ENCODE data around the gene PHTF2.
"Not testable (repeated sequence)": the region's sequence is repeated elsewhere in the genome, so short reads cannot be mapped to it uniquely, and the experiment has no call there.

The PHTF2 gene

DNA sequence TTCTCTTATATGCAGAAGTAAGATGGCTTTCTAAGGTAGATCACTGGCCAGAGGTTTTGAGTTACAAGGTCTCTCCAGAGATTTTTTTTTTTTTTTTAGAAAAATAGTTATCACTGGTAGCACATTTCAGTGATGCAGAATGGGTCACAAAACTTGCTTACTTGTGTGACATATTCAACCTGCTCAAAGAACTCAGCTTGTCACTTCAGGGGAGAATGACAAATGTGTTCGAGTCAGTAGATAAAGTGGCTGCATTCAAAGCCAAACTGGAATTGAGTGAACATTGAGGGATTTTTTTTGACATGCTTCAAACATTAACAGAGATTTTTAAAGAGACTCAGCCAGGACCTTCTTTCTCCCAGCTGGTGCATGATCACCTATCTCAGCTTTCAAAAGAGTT lies 33.4 kb downstream of the PHTF2 start:
- DNase-seq = no peak

GRCh38 chr7:77833136-77833535 lies 34.6 kb downstream of the PHTF2 start:
- no peak for DNase-seq

DNA sequence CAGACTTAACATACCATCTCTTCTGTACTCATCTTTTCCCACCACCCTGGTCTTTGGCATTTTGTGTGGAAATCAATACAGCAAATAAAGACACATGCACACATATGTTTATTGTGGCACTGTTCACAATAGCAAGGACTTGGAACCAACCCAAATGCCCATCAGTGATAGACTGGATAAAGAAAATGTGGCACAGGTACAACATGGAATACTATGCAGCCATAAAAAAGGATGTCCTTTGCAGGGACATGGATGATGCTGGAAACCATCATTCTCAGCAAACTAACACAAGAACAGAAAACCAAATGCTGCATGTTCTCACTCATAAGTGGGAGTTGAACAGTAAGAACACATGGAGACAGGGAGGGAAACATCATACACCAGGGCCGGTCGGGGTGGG lies 37.9 kb downstream of the PHTF2 start:
- DNase-seq = not testable (repeated sequence)

DNA sequence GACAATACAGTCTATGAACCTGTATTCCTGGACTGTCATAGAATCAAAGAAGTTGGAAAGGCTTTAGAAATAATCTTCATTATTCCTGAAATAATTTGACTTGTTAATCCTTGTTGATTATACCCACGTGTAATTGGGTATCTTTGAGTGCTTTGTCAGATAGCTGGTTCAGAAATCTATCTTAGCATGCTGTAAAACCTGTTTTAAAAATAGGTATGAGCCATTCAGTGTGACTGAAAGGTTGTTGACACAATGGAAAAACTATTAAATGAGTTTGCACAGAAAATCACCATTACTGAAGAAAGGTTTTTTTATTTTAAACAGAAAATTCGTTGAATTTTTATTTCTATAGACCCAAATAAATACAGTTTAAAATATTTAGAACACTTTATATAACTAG lies 38.7 kb downstream of the PHTF2 start:
- DNase-seq = no peak

DNA sequence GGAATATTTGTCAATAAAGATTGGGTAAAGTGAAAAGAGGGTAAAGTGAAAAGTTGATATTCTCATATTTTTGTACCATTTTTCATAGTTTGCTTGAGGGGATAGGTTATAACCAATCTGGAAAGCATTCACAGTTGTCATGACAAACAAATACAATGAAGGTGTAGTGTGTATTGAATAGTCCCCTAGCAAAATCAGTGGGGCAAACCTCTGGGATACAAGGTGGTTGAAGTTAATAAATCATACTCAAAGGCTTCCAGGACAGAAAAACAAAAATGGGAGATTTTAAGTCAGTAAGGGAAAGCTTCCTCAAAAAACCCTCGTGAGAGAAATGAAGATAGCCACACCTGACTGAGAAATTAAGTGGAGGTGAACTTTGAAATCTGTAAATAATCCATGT lies 39.4 kb downstream of the PHTF2 start:
- DNase-seq = no peak

DNA sequence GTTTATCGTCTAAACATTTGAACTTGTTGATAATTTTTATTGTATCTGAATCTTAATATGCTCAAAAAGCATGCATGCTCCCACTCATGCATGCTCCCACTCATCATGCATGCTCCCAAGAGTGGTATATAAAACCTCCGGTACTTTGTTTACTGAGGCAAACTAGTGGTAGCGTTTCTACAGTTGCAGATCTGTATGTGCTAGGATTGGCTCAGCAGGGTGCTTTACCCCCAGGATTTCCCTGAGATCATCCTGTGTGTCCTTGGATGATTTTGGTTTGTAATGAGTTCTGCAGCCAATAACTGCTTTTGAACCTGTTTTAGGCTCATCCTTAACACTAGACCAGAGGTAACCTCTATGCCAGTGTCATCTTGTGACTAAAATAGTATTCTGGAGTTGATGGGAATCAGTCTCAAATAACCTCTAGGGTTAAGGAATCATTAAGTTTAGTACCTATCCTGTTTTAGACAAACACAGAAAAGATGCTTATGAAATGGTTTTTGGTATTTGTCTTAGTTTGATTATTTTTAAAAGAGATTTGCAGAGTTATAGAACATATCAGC lies 40.4 kb downstream of the PHTF2 start:
- DNase-seq = no peak

DNA sequence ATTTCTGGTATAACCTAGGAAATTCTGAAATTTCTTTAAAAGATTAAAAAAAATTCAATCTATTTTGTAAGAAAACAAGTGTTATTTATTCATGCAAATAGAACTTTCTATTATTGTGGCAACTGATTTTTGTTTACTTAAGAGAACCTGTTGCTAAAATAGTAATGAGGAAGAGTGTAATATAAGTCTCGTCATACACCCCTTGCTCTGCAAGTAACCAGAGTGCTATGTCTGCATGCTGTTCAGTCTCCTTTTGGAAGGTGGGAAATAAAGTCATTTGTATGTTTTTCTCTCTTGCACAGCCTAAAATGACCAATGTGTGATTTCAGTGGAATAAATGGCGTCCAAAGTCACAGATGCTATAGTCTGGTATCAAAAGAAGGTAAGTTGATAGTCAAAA lies 41.3 kb downstream of the PHTF2 start:
- DNase-seq = no peak

DNA sequence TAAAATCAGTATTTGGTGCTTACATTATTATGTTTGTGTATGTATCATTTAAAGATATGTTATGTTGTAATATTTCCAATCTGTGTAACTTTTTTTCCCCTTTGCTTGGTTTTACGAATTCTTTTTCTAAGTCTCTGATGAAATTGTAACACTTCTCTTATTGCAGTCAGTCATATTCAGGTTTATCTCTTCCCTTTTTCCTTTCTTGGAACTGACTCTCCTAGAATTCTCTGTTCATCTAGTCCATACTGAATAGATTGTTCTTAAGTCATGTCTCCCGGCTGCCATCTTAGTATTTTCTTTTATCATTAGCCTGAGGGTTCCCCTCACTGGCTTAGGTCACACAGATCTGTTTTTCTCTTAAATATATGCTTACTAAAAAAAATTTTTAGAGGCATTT lies 44.6 kb downstream of the PHTF2 start:
- DNase-seq = no peak

GRCh38 chr7:77846317-77847092 lies 47.9 kb downstream of the PHTF2 start:
- no peak for DNase-seq

GRCh38 chr7:77855371-77856083 lies 57.0 kb downstream of the PHTF2 start:
- no peak for DNase-seq

DNA sequence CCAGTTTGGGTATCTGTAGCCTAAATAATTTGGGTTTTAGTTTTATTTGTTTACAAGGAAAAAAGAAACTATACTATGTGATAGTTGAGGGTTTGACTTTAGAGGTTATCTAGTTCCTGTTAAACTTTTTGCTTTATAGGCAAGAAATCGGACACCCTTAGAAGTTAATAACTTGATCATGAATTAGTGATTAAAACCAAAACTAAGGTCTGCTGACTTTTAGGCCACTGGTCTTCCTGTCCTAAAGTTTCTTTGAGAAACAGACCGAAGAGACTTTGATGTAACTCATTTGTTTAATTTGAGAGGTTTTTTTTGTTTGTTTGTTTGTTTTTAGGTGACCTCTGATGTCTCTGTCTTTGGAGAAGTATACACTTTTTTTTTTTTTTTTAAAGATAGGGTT lies 59.7 kb downstream of the PHTF2 start:
- no peak for DNase-seq

DNA sequence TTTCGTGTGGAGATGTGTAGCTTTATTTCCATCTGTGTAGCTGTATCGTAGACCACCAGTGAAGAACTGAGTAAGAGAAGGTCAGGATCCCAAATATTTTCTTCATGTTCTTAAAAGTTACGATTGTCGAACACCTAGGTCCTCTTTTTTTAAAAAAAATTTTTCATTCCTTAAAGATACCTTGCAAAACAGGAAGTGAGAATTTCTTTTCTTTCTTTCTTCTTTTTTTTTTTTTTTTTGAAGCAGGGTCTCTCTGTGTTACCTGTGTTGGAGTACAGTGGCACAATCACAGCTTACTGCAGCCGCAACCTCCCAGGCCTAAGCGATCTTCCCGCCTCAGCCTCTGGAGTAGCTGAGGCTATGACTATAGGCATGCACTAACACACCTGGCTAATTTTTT lies 60.8 kb downstream of the PHTF2 start:
- no peak for DNase-seq

- peak; percentile 15 for DNase-seq
Measured at GRCh38 chr7:77862691-77863090, 64.1 kb downstream of the PHTF2 start.

DNA sequence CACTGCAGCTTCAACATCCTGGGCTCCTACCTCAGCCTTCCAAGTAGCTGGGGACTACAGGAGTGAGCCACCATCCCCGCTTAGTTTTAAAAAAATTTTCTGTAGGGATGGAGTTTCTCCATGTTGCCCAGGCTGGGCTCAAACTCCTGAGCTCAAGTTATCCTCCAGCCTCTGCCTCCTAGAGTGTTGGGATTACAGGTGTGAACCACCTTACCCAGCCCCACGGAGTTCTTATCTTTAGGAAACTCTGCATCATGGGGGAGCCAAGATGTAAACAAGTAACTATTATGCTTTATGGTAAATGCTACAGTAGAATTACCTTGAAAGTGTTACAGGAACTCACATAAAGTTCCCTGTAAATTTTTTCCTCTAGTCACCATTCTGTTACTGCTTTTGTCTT lies 65.3 kb downstream of the PHTF2 start:
- no peak for DNase-seq

DNA sequence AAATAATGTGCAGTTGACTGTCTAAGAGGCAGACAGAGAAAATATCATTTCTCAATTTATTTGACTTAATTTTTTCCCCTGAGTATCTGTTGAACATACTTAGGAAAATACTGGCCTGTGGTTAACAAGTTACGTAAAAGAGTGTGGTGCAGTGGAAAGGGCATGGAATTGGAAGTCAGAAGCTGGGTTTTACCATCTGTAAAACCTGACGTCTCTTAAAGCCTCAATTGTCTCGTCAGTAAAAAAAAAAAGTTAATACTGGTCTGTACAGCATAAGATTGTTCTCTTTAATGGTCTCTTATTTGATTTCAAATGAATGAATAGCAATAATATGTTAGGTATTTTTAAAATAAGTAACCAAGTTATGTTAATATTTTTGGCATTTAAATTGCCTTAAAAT lies 67.8 kb downstream of the PHTF2 start:
- DNase-seq = no peak

DNA sequence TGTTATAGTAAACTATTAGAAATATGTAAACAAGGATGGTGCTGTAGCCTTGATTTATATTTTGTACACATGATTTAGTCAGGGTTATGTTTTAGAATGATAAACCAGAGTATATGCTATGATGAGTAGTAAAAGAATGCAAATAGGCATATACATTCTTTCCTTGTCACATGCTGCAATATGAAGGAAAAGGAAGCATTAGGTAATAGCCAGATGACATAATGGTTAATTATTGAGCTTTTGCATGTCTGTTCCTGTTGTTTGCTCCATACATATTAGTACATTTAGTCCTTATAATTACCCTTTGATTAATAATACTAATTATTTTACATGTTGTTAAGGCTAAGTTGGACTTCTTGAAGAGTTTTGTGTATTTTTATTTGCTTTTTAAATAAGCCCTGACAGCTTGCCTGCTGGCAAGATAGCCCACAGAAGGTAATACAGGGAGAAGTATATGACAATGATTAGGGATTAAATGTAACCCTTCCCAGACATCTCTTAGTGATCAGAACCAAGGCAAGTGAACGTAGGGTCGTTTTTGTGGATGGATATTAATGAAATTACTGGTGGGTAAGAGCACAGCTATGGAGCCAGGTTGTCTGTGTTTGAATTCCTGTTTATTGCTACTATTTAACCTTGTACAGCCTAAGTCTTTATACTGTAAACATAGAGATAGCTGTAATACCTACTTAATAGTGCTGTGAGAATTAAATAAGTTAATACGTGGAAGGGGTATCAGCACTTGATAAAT lies 68.4 kb downstream of the PHTF2 start:
- no peak for DNase-seq

- DNase-seq = no peak
Measured at GRCh38 chr7:77867537-77867865, 68.9 kb downstream of the PHTF2 start.

GRCh38 chr7:77872256-77872655 lies 73.7 kb downstream of the PHTF2 start:
- not testable (repeated sequence) for DNase-seq

- not testable (repeated sequence) for DNase-seq
Measured at GRCh38 chr7:77873416-77874327, 75.1 kb downstream of the PHTF2 start.

DNA sequence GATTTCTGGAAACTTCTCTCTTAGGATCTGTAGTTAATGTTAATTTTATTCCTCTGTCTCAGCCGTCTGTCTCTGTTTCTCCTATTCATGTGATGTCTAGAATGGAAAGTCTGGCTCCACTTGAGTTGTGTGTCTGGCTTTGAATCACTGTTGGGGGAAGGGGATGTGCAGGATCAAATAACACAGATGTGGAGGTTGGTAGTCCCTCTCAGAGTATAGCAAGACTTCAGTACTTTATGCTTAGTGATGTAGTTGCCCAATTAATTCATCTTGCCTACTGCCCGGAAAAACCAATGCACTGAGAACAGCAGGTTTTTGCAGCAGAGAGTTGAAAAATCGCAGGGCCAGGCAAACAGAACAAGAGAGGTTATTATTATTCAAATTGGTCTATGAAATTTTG lies 79.2 kb downstream of the PHTF2 start:
- DNase-seq = no peak

GRCh38 chr7:77878500-77878899 lies 79.9 kb downstream of the PHTF2 start:
- no peak for DNase-seq

DNA sequence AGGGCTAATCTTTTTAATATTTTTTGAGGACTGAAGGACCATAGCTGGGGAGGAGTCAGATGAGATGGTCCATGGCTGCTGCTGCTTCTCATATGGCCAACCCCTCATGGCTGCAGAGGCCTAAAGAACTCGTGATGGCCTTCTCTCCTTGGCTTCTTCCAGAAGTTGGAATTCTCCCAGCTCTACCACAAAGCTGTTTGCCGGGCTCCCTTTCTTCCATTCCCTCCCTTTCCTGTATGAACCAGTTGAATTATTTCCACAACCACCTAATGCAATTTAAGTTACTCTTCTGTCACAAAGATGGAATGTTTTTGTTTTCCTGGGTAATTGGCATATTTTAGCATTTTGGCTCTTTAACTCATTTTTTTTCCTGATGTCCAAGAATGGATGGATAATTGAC lies 80.7 kb downstream of the PHTF2 start:
- DNase-seq = no peak

- DNase-seq = no peak
Measured at GRCh38 chr7:77881871-77882270, 83.3 kb downstream of the PHTF2 start.

All from NCI-H1105 treated with DMSO at 0.1 percent for 48 hours (cell line).